K562 (cell line): Measurements from ENCODE around the gene OR52B6. TPM values are rescaled to one million over a fixed set of nuclear protein-coding genes. Genes with fewer than 3 reads are reported as not detected.

Experiments
- AFF1 ChIP-seq, 2 experiments: fragments of 450-650 bp; IDR thresholded peaks; 2 replicates each; pipeline ENCODE4 v1.6.1; 2018; ENCODE audit warnings: mild to moderate bottlenecking in 2 of 2, low read depth in 1 of 2; ENCODE audit not compliant: partially characterized antibody in 2 of 2
- ARID1B ChIP-seq: fragments of 450-650 bp; IDR thresholded peaks from 2 replicates; pipeline ENCODE4 v1.6.1; 2016; ENCODE audit warnings: antibody characterized with exemption, mild to moderate bottlenecking, inconsistent platforms
- BRD9 ChIP-seq: fragments of 450-650 bp; IDR thresholded peaks from 2 replicates; pipeline ENCODE4 v1.6.1; 2018; ENCODE audit warnings: low read depth; ENCODE audit not compliant: partially characterized antibody
- CTBP1 ChIP-seq: fragments of 450-650 bp; IDR thresholded peaks from 2 replicates; pipeline ENCODE4 v1.6.1; 2016; ENCODE audit warnings: borderline replicate concordance
- CUX1 ChIP-seq: fragments of 200-800 bp; sonication (Bioruptor generic); IDR thresholded peaks from 2 replicates; pipeline ENCODE4 v1.6.1; 2016; ENCODE audit warnings: missing genetic modification characterization, missing compliant biosample characterization
- DMBX1 ChIP-seq: fragments of 250-450 bp; sonication (Bioruptor Pico); IDR thresholded peaks from 2 replicates; pipeline ENCODE4 v1.8.0; 2022; ENCODE audit warnings: inconsistent platforms, mild to moderate bottlenecking, moderate library complexity, borderline replicate concordance
- HDGF ChIP-seq: fragments of 450-650 bp; IDR thresholded peaks from 2 replicates; pipeline ENCODE4 v1.6.1; 2016
- HNRNPK ChIP-seq: fragments of 200-400 bp; formaldehyde crosslinking; IDR thresholded peaks from one replicate; pipeline ENCODE4 v1.6.1; 2018; ENCODE audit warnings: mild to moderate bottlenecking, low read depth, low read length; ENCODE audit not compliant: poor library complexity, severe bottlenecking
- KDM2B ChIP-seq: fragments of 250-450 bp; sonication (Bioruptor Pico); IDR thresholded peaks from 2 replicates; pipeline ENCODE4 v1.8.0; 2021; ENCODE audit warnings: mild to moderate bottlenecking, moderate library complexity
- KLF6 ChIP-seq: fragments of 250-450 bp; sonication (Bioruptor Pico); IDR thresholded peaks from 2 replicates; pipeline ENCODE4 v1.4.0; 2020; ENCODE audit warnings: mild to moderate bottlenecking, moderate library complexity, borderline replicate concordance
- LEF1 ChIP-seq: fragments of 450-650 bp; IDR thresholded peaks from 2 replicates; pipeline ENCODE4 v1.6.1; 2016; ENCODE audit warnings: mild to moderate bottlenecking
- NR0B1 ChIP-seq: fragments of 450-650 bp; IDR thresholded peaks from one replicate; pipeline ENCODE4 v1.6.1; 2018; ENCODE audit warnings: mild to moderate bottlenecking, moderate library complexity; ENCODE audit not compliant: partially characterized antibody
- RB1 ChIP-seq: fragments of 450-650 bp; IDR thresholded peaks from 2 replicates; pipeline ENCODE4 v1.6.1; 2017; ENCODE audit warnings: low read depth, mild to moderate bottlenecking
- RBBP5 ChIP-seq: fragments of 200-600 bp; sonication (generic); IDR thresholded peaks from 2 replicates; pipeline ENCODE4 v1.6.1; 2012; ENCODE audit warnings: borderline replicate concordance, mild to moderate bottlenecking, low read length, control low read depth, inconsistent platforms; ENCODE audit not compliant: insufficient read depth, poor library complexity, severe bottlenecking
- SUPT5H ChIP-seq: fragments of 450-650 bp; IDR thresholded peaks from 2 replicates; pipeline ENCODE4 v1.6.1; 2016
- TEAD2 ChIP-seq: fragments of 450-650 bp; IDR thresholded peaks from 2 replicates; pipeline ENCODE4 v1.6.1; 2016; ENCODE audit warnings: missing genetic modification characterization, control low read depth, missing compliant biosample characterization
- THAP7 ChIP-seq: fragments of 250-450 bp; sonication (Bioruptor Pico); IDR thresholded peaks from 2 replicates; pipeline ENCODE4 v1.5.0; 2021
- ZNF165 ChIP-seq: fragments of 250-450 bp; sonication (Bioruptor Pico); IDR thresholded peaks from 2 replicates; pipeline ENCODE4 v1.4.0; 2020; ENCODE audit warnings: borderline replicate concordance
- ZNF551 ChIP-seq: fragments of 250-450 bp; sonication (Bioruptor Pico); IDR thresholded peaks from 2 replicates; pipeline ENCODE4 v1.5.0; 2021; ENCODE audit warnings: mild to moderate bottlenecking, moderate library complexity
- polyA plus RNA-seq, 8 experiments: library from polyadenylated mRNA; depleted of rRNA in 4 of 8; stranded (reverse) in 5 of 8; unstranded in 3 of 8; fragments of >200 nt; fragmentation: Nextera tagmentation in 2 of 8; fragmentation: Illumina TruSeq in 1 of 8; extraction: Ambion mirVana in 2 of 8; extraction: Trizol in 1 of 8; gene quantifications; 2 replicates each; pipeline versions ENCODE4 v1.2.1 to v1.2.3, GENCODE V29; 2011 to 2014; ENCODE audit warnings: inconsistent platforms in 1 of 8, missing spikeins in 1 of 8
- total RNA-seq, 7 experiments: library from RNA; depleted of rRNA in 6 of 7; stranded (reverse); fragments of >200 nt in 6 of 7; fragmentation: Illumina TruSeq in 2 of 7; extraction: Trizol in 2 of 7; gene quantifications; 2 replicates each; pipeline versions ENCODE4 v1.2.1 to v1.2.3, GENCODE V29; 2011 to 2021; ENCODE audit warnings: low replicate concordance in 1 of 7

OR52B6 gene
- total and polyA plus RNA-seq, 9 of the 15 experiments (the other 6 are each of a cell fraction or from before 2014, with no cell fraction given), result not detected

- TF ChIP-seq AFF1 (IDR thresholded peaks at IDR 0.05; ENCODE audit: low read depth in 1 of 2, partially characterized antibody in 2 of 2) (no peak), TEAD2 (no peak), ZNF551 (CRISPR knock-in tag) (no peak), SUPT5H (no peak), ARID1B (peak; percentile 64), LEF1 (no peak), HDGF (no peak), BRD9 (no peak), DMBX1 (CRISPR knock-in tag) (no peak), HNRNPK (no peak), RBBP5 (no peak), THAP7 (CRISPR knock-in tag) (no peak), CTBP1 (no peak), NR0B1 (no peak), CUX1 (CRISPR knock-in tag) (no peak), KLF6 (CRISPR knock-in tag) (no peak), RB1 (no peak), KDM2B (CRISPR knock-in tag) (no peak), ZNF165 (CRISPR knock-in tag) (no peak)
Observed at GRCh38 chr11:5591613-5592012, 10.9 kb downstream of the OR52B6 start (continued).
